NCI-H1436 (cell line): ENCODE results near the gene MTFR1L.

ENCODE experiments used
- DNase-seq: peaks from one replicate; lab custom pipeline; 2025; lab: John Stamatoyannopoulos, UW

Gene MTFR1L

DNA sequence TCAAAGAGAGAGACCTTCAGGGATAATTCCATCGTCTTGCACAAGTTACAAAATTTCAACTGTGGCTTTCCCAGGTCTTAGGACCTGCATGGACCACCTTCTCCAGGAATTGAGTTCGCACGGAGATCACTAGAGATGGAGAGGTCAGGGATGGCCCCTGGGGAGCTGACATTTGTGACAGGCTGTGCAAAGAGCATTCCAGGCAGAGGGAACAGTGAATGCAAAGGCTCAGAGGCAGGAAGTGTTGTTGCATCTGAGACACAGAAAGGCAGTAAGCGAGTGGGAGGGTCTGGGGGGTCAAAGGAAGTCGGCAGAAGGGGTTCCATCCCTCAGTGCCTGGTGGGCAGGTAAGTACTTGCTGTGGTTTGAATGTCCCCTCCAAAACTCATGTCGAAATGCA, 29.3 kb upstream of the MTFR1L start:
- no peak for DNase-seq

DNA sequence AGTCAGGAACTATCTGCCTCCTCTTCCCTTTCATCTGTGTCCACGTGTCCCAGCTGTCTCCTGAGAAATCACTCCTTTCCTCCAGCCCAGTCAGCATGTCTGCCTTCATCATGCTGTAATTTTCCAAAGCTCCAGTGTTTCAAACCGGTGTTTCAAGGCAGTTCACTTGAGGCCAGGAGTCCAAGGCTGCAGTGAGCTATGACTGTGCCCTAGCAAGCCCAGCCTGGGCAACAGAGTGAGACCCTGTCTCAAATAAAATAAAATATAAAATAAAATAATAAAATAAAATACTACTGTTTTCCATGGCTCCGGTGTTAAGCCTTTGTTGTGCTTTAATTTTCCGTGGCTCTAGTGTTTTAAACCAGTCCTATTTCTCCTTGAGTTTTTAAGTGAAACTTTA, 27.6 kb upstream of the MTFR1L start:
- no peak for DNase-seq

DNA sequence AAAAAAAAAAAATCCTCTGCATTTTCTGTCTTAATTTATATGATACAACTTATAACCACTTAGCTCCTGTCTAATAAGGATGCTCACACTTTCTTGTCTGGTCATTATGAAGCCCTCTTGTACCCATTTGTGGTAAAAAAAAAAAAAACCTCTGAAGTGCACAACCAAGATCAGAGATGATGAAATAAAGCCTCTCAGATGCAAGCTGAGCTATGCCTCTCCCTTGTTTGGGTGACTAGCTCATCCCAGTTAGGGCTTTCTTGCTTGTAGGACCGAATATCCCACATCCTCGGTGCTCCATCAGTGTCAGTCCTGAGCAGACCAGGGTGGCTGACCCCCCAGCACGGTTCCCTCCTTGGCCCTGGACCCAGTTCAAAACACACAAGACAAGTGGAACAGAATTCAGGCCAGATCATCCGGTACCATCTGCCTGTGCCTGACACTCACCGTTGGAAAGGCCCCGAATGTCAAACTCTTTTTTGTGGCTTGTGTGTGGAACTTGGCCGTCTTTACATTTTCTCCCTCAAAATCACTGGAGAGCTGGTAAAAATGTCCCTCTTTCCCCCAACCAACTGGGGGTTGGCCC, 26.1 kb upstream of the MTFR1L start:
- no peak for DNase-seq

DNA sequence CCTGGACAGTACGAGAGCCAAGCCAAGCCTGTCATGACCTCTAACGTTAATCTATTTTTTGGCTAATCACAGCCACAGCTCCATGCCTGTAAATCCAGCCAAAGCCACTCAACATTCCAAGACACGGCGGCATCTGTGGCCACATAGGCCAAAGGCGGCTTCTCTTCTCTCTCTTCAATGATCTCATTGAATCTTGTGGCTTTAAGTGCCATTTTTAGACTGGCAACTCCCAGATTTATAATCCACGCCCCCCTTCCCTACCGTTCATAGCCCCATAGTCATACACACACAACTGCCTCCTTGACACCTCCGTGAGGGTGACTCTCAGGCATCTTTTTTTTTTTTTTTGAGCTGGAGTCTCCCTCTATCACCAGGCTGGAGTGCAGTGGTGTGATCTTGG, 25.4 kb upstream of the MTFR1L start:
- no peak for DNase-seq

DNA sequence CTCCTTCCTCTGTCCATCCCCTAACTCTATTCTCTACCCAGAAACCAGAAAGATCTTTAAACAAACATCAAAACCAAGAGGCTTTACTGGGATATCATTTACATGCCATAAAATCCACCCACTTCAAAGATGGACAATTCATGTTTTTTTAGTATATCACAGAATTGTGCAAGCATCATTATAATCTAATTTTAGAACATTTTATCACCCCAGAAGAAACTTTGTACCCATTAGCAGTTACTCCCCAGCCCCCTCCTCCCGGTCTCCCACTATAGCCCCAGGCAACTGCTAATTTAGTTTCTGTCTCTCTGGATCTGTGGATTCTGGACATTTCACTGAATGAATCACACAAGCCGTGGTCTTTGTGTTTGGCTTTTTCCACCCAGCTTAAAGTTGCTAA, 24.5 kb upstream of the MTFR1L start:
- DNase-seq: no peak

- DNase-seq: peak; percentile 78
Observed at GRCh38 chr1:25795946-25796810, 23.6 kb upstream of the MTFR1L start.

DNA sequence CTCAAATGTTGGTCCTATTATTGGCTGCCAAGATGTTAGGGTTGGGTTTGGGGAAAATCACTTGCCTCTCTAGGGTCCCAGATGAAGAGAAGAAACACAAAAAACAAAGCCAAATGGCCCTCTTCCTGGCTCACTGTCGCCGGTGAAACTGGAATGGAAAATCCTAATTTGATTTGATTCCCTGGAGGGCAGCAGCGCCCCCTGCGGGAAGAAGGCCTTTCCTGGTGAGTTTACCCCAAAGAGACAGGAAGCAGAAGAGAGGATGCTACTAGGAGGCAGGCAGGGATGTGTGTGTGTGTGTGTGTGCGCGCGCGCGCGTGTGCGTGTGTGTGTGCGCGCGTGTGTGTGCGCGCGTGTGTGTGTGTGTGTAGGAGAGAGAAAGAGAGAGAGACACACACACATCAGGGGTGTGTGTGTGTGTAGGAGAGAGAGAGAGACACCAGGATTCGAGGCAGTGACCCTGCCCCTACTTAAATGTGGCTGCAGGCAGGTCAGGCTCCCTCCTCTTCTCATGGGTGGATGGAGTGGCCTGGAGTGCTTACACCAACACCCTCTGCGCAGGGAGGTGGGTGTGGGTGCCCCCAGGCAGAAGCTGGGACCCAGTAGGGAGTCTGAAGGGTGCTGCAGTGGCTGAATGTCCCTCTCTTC, 22.8 kb upstream of the MTFR1L start:
- DNase-seq: peak; percentile 78

- no peak for DNase-seq
Observed at GRCh38 chr1:25797939-25798338, 21.8 kb upstream of the MTFR1L start.

- DNase-seq: no peak
Observed at GRCh38 chr1:25798666-25799351, 20.9 kb upstream of the MTFR1L start.

DNA sequence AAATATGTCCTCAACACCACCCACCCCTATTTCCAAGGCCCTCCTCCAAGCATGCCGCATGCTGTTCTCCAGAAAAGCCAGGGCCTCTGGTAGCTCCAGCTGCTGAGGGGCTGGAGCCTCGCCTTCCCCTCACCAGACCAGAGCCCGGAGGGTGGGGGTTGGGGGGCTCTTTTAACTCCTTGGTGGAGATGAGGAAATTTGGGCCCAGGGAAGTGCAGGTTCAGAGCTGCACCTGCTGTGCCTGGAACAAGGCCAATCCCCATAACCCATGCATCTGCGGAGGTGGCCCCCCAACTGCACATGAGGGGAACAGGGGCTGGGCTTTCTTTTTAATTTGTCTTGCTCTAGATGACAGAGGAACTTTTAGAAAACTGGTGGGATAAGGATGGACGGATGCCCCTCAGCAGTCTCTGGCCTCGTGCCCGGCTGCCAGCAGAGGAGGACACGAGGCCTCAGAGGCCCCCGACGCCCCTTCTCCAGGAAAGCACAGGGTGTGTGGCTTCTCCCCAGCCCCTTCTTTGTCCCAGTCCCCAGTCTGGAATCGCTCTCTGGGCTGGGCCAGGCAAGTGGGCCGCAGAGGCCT, 20.3 kb upstream of the MTFR1L start:
- no peak for DNase-seq

DNA sequence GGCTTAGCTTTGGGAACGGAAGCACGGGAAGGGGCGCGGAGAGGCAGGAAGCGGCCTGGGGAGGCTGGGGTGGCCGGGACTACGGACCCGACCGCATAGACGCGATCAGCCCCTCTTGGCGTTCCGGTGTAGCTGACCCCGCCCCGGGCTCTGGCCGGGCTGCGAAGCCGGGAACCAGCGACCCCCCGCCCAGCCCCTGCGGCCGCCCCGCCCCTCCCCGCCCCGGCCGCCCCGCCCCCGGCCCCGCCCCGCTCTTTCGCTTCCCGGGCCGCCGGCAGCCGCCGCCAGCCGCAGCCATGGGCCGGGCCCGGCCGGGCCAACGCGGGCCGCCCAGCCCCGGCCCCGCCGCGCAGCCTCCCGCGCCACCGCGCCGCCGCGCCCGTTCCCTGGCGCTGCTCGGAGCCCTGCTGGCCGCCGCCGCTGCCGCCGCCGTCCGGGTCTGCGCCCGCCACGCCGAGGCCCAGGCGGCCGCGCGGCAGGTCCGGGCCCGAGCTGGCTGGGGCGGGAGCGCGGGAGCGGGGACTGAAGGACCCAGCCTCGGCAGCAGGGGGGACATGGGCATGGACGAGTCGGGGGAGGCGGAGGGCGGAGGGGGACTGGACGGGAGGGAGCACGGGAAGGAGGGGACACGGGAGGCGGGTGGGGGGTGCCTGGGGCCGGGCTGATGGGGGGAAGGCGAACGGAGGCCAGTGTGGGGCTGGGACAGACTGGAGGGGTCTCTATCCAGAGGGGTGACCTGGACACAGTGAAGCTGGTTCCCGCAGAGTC, 19.6 kb upstream of the MTFR1L start, which contains the start of gene SELENON:
SELENON (plus strand) TSS at position 259 of the 768 bp plus-strand sequence; CDS start at position 297, 38 bp downstream.
- peak; percentile 10 for DNase-seq

GRCh38 chr1:25800703-25801377, 18.9 kb upstream of the MTFR1L start:
- DNase-seq: no peak

DNA sequence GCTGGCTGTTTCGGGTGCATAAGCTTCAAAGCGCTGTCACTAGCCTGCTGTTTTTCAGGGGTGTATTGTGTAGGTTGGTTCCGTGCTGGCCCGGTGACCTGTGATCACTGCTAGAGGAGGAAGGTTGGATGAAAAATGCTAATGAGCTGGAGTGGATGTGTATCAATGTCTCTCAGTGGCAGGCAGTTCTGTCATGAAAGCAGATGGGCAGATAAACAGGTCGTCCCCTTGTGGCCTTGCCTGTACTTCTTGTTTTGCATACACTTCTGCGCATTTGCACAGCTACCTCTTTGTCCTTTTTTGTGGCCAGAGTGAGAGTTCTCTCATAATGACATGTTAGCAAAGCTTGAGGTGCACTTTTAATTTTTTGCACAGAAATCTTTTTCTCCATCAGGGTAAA, 16.8 kb upstream of the MTFR1L start:
- DNase-seq: no peak

GRCh38 chr1:25803368-25803767, 16.4 kb upstream of the MTFR1L start:
- no peak for DNase-seq

DNA sequence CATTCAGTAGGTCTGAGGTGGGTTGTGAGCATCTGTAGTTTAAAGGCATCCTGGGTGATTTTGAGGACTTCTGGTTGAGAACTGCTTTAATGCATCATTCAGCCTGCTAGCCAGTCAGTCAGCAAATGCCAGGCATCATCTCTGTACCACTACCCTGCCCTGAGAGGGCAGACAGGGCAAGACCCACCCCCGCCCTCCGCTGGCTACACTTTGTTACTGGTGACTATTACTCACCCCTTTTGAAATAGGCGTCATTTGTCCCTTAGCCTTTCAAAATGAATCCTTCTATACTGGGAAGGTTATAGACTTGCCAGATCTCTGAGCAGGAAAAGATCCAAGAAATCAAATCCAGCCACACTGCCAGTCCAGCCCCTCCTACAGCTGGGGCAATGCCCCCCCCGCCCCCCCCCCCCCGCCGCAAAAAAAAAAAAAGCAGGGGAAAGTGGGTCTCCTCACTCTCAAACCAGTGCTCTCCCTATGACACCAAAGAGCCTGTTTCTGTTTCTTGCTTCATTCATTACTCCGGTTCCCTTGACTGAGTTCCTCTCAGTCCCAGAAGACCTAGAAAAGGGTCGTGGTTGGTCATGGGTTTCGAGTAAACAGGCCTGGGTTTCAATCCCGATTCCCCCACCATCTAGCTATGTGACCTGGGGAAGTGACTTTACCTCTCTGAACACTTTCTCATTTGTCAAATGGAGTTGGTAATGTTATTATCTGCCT, 15.3 kb upstream of the MTFR1L start:
- DNase-seq: no peak

DNA sequence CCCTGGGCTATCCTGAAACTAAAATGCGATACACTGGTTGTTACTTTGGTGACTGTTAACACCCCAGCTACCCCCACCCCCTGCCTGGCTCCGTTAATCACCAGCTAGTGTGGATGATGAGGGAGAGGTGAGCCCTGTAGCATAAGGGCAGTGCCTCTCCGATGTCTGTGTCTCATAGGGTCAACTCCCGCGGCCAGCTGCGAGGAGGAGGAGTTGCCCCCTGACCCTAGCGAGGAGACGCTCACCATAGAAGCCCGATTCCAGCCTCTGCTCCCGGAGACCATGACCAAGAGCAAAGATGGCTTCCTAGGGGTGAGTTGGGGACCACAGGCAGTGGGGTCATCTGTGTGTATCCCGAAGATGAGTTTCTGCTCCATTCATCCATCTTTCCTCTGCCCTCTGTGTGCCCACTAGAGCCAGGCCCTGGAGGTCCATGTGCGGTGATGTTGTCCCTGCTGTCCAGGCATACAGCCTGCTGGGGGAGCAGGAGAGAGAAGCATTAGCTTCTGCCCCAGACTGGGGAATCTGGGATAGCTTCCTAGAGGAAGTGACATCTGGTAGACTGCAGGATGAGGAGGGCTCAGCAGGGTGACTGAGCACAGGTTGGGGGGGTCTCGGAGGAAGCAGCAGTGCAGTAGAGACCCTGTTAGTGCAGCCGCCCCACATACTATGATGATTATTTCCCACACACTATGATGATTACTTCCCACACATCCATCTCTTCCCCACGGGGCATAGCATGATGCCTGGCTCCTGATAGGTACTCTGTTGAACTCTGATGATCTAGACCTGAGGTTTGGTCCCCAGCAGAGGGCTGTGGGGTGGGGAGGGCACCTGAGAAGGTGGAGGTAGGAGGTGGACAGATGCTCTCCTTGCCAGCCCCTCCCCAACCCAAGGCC, 14.5 kb upstream of the MTFR1L start:
- no peak for DNase-seq

- DNase-seq: no peak
Observed at GRCh38 chr1:25805863-25806225, 13.9 kb upstream of the MTFR1L start.

DNA sequence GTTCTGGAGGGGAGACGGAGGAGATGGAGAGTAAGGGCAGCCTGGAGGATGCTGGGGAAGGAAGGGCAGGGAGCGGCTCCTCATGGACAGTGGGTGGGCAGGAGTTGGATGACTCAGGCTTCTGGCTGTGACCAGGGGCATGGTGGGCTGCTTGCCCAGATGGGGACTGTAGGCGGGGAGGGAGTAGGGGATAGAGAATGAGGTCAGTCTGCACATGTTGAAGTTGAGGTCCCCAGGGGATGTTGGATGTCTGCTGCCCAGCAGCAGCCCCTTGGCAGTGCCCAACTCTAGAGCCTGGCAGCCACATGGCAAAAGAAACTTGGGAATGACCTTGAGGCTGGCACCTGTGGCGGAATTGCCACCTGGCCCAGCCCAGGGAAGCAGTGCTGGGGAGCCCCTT, 13.3 kb upstream of the MTFR1L start:
- DNase-seq: no peak
